ENCODE results near the gene ANKRD13B. TPM values are rescaled to one million over a fixed set of nuclear protein-coding genes. Genes with fewer than 3 reads are reported as not detected.

ANKRD13B gene
- polyA plus RNA-seq, 2 of the 4 experiments (the other 2 are of a cell fraction) = 4.5 to 17.8 TPM

- H3K9me3 ChIP-seq = no peaks in the 10 kb centered on the region
- peak overlapping the region; percentile 78 for H3K4me2 ChIP-seq
- ChIA-PET CTCF (interaction anchor here (0.6 to 23.2 kb wide), 21 partner anchors 8 to 480 kb away, joined by 3 to 447 read pairs (median 5); partner anchors contain the start of genes ABHD15, ANKRD13B, CORO6 and TP53I13), POLR2A (interaction anchor here (0.6 to 1.1 kb wide), 4 partner anchors 11 to 770 kb away, joined by 3 to 7 read pairs (median 4); partner anchors contain the start of gene ANKRD13B)
- H3K4me3 ChIP-seq = peak overlapping the region; percentile 23; the same call in 2 of the 3 replicates
- WGBS (ENCODE audit: missing lambda C conversion rate) = 45% methylated on average over 18 of the region's 50 CpGs
- H3K27ac ChIP-seq = peak overlapping the region; percentile 67 to 77
- peaks cover 24% of the 10 kb centered on the region for H3K4me1 ChIP-seq
- peak in 1 of 2 experiments; percentile 93 for DNase-seq (ENCODE audit: low read depth in 1 of 2, low spot score in 1 of 2)
- no peak for FAIRE-seq
- peak; percentile 58 to 73 for ATAC-seq
- no peak for TF ChIP-seq CEBPB (IDR thresholded peaks at IDR 0.05)
- TF ChIP-seq MAX (IDR thresholded peaks at IDR 0.05) = peak; percentile 99
- 0 out of 5 replicates have a peak, but pooled peaks of 1 of the 2 experiments have one; percentile 25 for TF ChIP-seq JUN (IDR thresholded peaks at IDR 0.05)
- TF ChIP-seq RNF2 (IDR thresholded peaks at IDR 0.05; ENCODE audit: borderline replicate concordance, low read depth) = no peak
- no peak for TF ChIP-seq KDM5A (IDR thresholded peaks at IDR 0.05)
- no peak for TF ChIP-seq JUNB (IDR thresholded peaks at IDR 0.05)
- TF ChIP-seq MAZ (IDR thresholded peaks at IDR 0.05; ENCODE audit: borderline replicate concordance, low read depth, low read length) = 0 out of 2 replicates have a peak, but pooled peaks have one; percentile 51
- no peak for TF ChIP-seq HOXA7 (CRISPR knock-in tag; IDR thresholded peaks at IDR 0.05)
- TF ChIP-seq TP53 (CRISPR knock-in tag; IDR thresholded peaks at IDR 0.05) = no peak
- TF ChIP-seq POLR2AphosphoS2 (conservative IDR thresholded peaks at IDR 0.05; ENCODE audit: low read length) = no peak
- TF ChIP-seq ELK1 (IDR thresholded peaks at IDR 0.05; ENCODE audit: low read depth, low read length) = no peak
- TF ChIP-seq CTCF (IDR thresholded peaks at IDR 0.05) = peak; percentile 87
- no peak for TF ChIP-seq NR3C1 (IDR thresholded peaks at IDR 0.05)
- no peak for TF ChIP-seq BHLHE40 (IDR thresholded peaks at IDR 0.05; ENCODE audit: low read depth, low read length)
- TF ChIP-seq ESRRA (IDR thresholded peaks at IDR 0.05; ENCODE audit: borderline replicate concordance, low read length) = no peak
- no peak for TF ChIP-seq HOXB13 (CRISPR knock-in tag; IDR thresholded peaks at IDR 0.05; ENCODE audit: low read depth)
- TF ChIP-seq MAFK (IDR thresholded peaks at IDR 0.05; ENCODE audit: partially characterized antibody) = no peak
- no peak for TF ChIP-seq NFE2L2 (conservative IDR thresholded peaks at IDR 0.05; ENCODE audit: low read length)
- TF ChIP-seq ZC3H11A (IDR thresholded peaks at IDR 0.05) = no peak
- TF ChIP-seq FOSL2 (IDR thresholded peaks at IDR 0.05) = no peak
- TF ChIP-seq FOSL2 (CRISPR knock-in tag; IDR thresholded peaks at IDR 0.05) = no peak
- no peak for TF ChIP-seq CHD2 (IDR thresholded peaks at IDR 0.05; ENCODE audit: low read length, partially characterized antibody)
- no peak for TF ChIP-seq SREBF2 (IDR thresholded peaks at IDR 0.05)
- peak; percentile 24; the same call in 1 of the 2 replicates for TF ChIP-seq POLR2A (IDR thresholded peaks at IDR 0.05; ENCODE audit: low read length)
- no peak for TF ChIP-seq RARB (CRISPR knock-in tag; IDR thresholded peaks at IDR 0.05)
- peak; percentile 74 for TF ChIP-seq SMC3 (IDR thresholded peaks at IDR 0.05)
- no peak for TF ChIP-seq BCL3 (IDR thresholded peaks at IDR 0.05)
- TF ChIP-seq REST (IDR thresholded peaks at IDR 0.05) = no peak
- TF ChIP-seq RFX5 (IDR thresholded peaks at IDR 0.05) = no peak
- TF ChIP-seq HEYL (CRISPR knock-in tag; IDR thresholded peaks at IDR 0.05) = no peak
- no peak for TF ChIP-seq KDM1A (IDR thresholded peaks at IDR 0.05; ENCODE audit: low read depth)
- 0 out of 2 replicates have a peak, but pooled peaks have one; percentile 36 for TF ChIP-seq NPAS2 (CRISPR knock-in tag; IDR thresholded peaks at IDR 0.05; ENCODE audit: borderline replicate concordance)
- no peak for TF ChIP-seq PHF8 (IDR thresholded peaks at IDR 0.05; ENCODE audit: borderline replicate concordance, low read depth)
These were observed 20.5 kb downstream of the ANKRD13B start for GRCh38 chr17:29613352-29613837.
